Neural cell (in vitro differentiated cells): ENCODE results near the gene MGAT4B.

Experiments
- EP300 ChIP-seq: fragments of 450-650 bp; conservative IDR thresholded peaks from 2 replicates; pipeline ENCODE4 v1.6.1; 2014; ENCODE audit warnings: antibody characterized with exemption, mild to moderate bottlenecking, moderate library complexity; ENCODE audit not compliant: poor library complexity, severe bottlenecking
- EZH2 ChIP-seq: fragments of 200-600, 300-800 bp; shearing (Covaris generic), sonication (generic); IDR thresholded peaks from 2 replicates; pipeline ENCODE4 v1.6.1; 2014; ENCODE audit warnings: antibody characterized with exemption, low read length, borderline replicate concordance, mild to moderate bottlenecking; ENCODE audit not compliant: insufficient read depth, poor library complexity, severe bottlenecking
- POLR2AphosphoS5 ChIP-seq: IDR thresholded peaks from 2 replicates; pipeline ENCODE4 v1.6.1; 2012
- RAD21 ChIP-seq: fragments of 450-650 bp; conservative IDR thresholded peaks from 2 replicates; pipeline ENCODE4 v1.6.1; 2014; ENCODE audit warnings: antibody characterized with exemption, mild to moderate bottlenecking, moderate library complexity
- TAF1 ChIP-seq: IDR thresholded peaks from 2 replicates; pipeline ENCODE4 v1.6.1; 2012; ENCODE audit warnings: low read depth
- TF ChIP-seq, protein P1 (sequence below): fragments of 450-650 bp; IDR thresholded peaks from 2 replicates; pipeline ENCODE4 v1.5.1; 2014; ENCODE audit warnings: antibody characterized with exemption, mild to moderate bottlenecking, moderate library complexity; ENCODE audit not compliant: poor library complexity, severe bottlenecking
- TF ChIP-seq, protein P2 (sequence below): IDR thresholded peaks from 2 replicates; pipeline ENCODE4 v1.6.1; 2012; ENCODE audit warnings: borderline replicate concordance

DNA sequence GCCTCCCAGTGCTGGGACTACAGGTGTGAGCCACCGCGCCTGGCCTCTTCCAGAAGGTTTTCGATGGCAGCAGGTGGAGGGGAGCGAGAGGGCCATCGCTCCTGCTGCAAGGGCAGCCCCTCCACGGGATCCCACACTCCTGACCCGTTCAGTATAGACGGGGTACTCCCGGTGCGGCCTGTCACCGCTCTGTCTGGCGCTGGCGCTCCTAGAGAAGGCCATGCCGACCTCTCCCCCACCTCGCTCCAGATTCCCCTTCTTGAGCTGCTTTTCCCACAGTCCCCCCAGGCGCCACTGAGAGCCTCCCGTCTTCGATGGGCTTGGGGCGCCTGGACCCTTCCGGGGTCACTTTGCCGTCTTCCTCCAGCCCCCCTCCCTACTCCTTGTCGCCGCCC lies 9.7 kb upstream of the MGAT4B start:
- TF ChIP-seq, protein P1, sequence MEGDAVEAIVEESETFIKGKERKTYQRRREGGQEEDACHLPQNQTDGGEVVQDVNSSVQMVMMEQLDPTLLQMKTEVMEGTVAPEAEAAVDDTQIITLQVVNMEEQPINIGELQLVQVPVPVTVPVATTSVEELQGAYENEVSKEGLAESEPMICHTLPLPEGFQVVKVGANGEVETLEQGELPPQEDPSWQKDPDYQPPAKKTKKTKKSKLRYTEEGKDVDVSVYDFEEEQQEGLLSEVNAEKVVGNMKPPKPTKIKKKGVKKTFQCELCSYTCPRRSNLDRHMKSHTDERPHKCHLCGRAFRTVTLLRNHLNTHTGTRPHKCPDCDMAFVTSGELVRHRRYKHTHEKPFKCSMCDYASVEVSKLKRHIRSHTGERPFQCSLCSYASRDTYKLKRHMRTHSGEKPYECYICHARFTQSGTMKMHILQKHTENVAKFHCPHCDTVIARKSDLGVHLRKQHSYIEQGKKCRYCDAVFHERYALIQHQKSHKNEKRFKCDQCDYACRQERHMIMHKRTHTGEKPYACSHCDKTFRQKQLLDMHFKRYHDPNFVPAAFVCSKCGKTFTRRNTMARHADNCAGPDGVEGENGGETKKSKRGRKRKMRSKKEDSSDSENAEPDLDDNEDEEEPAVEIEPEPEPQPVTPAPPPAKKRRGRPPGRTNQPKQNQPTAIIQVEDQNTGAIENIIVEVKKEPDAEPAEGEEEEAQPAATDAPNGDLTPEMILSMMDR = no peak
- TF ChIP-seq EZH2 (no peak), POLR2AphosphoS5 (no peak), EP300 (no peak), TAF1 (no peak), RAD21 (no peak)
- TF ChIP-seq, protein P2, sequence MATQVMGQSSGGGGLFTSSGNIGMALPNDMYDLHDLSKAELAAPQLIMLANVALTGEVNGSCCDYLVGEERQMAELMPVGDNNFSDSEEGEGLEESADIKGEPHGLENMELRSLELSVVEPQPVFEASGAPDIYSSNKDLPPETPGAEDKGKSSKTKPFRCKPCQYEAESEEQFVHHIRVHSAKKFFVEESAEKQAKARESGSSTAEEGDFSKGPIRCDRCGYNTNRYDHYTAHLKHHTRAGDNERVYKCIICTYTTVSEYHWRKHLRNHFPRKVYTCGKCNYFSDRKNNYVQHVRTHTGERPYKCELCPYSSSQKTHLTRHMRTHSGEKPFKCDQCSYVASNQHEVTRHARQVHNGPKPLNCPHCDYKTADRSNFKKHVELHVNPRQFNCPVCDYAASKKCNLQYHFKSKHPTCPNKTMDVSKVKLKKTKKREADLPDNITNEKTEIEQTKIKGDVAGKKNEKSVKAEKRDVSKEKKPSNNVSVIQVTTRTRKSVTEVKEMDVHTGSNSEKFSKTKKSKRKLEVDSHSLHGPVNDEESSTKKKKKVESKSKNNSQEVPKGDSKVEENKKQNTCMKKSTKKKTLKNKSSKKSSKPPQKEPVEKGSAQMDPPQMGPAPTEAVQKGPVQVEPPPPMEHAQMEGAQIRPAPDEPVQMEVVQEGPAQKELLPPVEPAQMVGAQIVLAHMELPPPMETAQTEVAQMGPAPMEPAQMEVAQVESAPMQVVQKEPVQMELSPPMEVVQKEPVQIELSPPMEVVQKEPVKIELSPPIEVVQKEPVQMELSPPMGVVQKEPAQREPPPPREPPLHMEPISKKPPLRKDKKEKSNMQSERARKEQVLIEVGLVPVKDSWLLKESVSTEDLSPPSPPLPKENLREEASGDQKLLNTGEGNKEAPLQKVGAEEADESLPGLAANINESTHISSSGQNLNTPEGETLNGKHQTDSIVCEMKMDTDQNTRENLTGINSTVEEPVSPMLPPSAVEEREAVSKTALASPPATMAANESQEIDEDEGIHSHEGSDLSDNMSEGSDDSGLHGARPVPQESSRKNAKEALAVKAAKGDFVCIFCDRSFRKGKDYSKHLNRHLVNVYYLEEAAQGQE = no peak
